ENCODE data around the gene EGLN1.

EGLN1 gene

GRCh38 chr1:231322880-231323530 is 99.1 kb downstream of the EGLN1 start:
- DNase-seq, result no peak

GRCh38 chr1:231319080-231319479 is 103.0 kb downstream of the EGLN1 start:
- no peak for DNase-seq

GRCh38 chr1:231318568-231318967 is 103.5 kb downstream of the EGLN1 start:
- no peak for DNase-seq

- DNase-seq, result no peak
Observed at GRCh38 chr1:231318015-231318355, 104.1 kb downstream of the EGLN1 start.

- DNase-seq, result no peak
Observed at GRCh38 chr1:231317306-231318014, 104.6 kb downstream of the EGLN1 start.

- peak; percentile 54 for DNase-seq
Observed at GRCh38 chr1:231315887-231316286, 106.2 kb downstream of the EGLN1 start.

Measured in CD4-positive, alpha-beta T cell treated with Interleukin-6 for 4 hours (primary cell).